ENCODE data around the gene IFNLR1. TPM values are rescaled to one million over a fixed set of nuclear protein-coding genes. Genes with fewer than 3 reads are reported as not detected.
A peak's percentile ranks its signal among the peaks of the same experiment; 100 is the strongest.

Gene IFNLR1
- total RNA-seq, 1 donor from 2014 or later: 11.1 TPM

DNA sequence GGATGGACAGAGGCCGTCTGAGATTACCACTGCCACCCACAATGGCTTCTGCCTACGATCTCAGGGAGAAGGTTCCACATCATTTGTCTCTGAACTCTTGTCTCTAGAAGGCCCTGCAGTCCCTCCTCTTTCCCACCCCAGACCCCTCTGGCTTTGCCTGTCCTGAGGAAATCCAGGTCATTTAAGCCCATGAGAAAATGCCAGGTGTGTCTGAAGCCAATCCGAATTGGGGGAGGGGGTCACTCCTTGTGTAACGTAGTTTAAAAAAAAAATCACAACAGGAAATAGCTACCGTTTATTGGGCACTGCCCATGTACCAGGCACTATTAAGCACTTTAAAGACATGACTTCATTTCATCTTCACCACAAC, 67.6 kb downstream of the IFNLR1 start:
- Histone ChIP-seq H3K36me3 (no peaks in the 10 kb centered on the region), H3K4me1 (peaks cover 6% of the 10 kb centered on the region), H3K4me3 (no peak overlapping the region), H3K27ac (no peak overlapping the region), H3K27me3 (no peaks in the 10 kb centered on the region), H3K9me3 (no peaks in the 10 kb centered on the region)
- no peak for ATAC-seq
- DNase-seq: no peak
- intact Hi-C loops (cut with DNase I): no loop called here
- TF ChIP-seq, protein P1, sequence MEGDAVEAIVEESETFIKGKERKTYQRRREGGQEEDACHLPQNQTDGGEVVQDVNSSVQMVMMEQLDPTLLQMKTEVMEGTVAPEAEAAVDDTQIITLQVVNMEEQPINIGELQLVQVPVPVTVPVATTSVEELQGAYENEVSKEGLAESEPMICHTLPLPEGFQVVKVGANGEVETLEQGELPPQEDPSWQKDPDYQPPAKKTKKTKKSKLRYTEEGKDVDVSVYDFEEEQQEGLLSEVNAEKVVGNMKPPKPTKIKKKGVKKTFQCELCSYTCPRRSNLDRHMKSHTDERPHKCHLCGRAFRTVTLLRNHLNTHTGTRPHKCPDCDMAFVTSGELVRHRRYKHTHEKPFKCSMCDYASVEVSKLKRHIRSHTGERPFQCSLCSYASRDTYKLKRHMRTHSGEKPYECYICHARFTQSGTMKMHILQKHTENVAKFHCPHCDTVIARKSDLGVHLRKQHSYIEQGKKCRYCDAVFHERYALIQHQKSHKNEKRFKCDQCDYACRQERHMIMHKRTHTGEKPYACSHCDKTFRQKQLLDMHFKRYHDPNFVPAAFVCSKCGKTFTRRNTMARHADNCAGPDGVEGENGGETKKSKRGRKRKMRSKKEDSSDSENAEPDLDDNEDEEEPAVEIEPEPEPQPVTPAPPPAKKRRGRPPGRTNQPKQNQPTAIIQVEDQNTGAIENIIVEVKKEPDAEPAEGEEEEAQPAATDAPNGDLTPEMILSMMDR (IDR thresholded peaks at IDR 0.05): no peak

GRCh38 chr1:24118410-24119242, 68.5 kb downstream of the IFNLR1 start:
- Histone ChIP-seq H3K9me3 (no peaks in the 10 kb centered on the region), H3K36me3 (no peaks in the 10 kb centered on the region), H3K27me3 (no peaks in the 10 kb centered on the region), H3K4me1 (peaks cover 6% of the 10 kb centered on the region), H3K4me3 (no peak overlapping the region), H3K27ac (no peak overlapping the region)
- TF ChIP-seq, protein P1 (IDR thresholded peaks at IDR 0.05): no peak
- ATAC-seq (no peak), DNase-seq (peak; percentile 44)
- intact Hi-C loops (cut with DNase I): no loop called here

DNA sequence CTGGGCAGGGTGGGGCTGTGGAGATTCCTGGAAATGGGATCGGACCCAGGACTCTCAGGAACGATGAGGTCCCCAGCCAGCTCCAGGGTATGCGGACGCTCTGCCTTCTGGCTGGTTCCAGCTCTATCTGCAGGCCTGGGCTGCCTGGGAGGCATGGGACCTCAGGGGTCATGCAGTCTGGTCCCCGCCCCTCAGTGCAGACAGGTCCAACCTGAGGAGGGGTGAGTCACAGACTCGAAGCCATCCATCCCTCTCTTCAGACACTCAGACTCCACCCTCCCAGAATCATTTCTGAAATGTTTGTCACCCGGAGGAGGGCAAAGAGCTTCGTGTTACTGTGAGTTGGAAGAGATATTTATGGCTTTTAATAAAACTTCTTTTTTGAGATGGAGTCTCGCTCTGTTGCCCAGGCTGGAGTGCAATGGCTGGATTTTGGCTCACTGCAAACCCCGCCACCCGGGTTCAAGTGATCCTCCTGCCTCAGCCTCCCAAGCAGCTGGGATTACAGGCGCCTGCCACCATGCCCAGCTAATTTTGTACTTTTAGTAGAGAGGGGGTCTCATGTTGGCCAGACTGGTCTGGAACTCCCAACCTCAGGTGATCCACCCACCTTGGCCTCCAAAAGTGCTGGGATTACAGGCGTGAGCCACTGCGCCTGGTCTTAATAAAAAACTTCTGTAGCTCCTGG, 69.2 kb downstream of the IFNLR1 start:
- Histone ChIP-seq H3K27ac (no peak overlapping the region), H3K4me3 (no peak overlapping the region), H3K9me3 (no peaks in the 10 kb centered on the region), H3K27me3 (no peaks in the 10 kb centered on the region), H3K4me1 (peaks cover 6% of the 10 kb centered on the region), H3K36me3 (no peaks in the 10 kb centered on the region)
- DNase-seq (peak; percentile 51), ATAC-seq (no peak)
- TF ChIP-seq, protein P1 (IDR thresholded peaks at IDR 0.05): no peak
- intact Hi-C loops (cut with DNase I): no loop called here

- TF ChIP-seq, protein P1 (IDR thresholded peaks at IDR 0.05): no peak
- no peak overlapping the region for H3K4me3 ChIP-seq
- no peak overlapping the region for H3K27ac ChIP-seq
- no peak for ATAC-seq
- no peaks in the 10 kb centered on the region for H3K9me3 ChIP-seq
- no peak for DNase-seq
- peaks cover 10% of the 10 kb centered on the region for H3K4me1 ChIP-seq
- no peaks in the 10 kb centered on the region for H3K36me3 ChIP-seq
- no peaks in the 10 kb centered on the region for H3K27me3 ChIP-seq
- intact Hi-C loops (cut with DNase I): no loop called here
These were observed 70.0 kb downstream of the IFNLR1 start for GRCh38 chr1:24117132-24117531.

- TF ChIP-seq, protein P1 (IDR thresholded peaks at IDR 0.05): no peak
- Histone ChIP-seq H3K27ac (no peak overlapping the region), H3K4me1 (peaks cover 8% of the 10 kb centered on the region), H3K27me3 (no peaks in the 10 kb centered on the region), H3K4me3 (no peak overlapping the region), H3K9me3 (no peaks in the 10 kb centered on the region), H3K36me3 (no peaks in the 10 kb centered on the region)
- intact Hi-C loops (cut with DNase I): no loop called here
- ATAC-seq: no peak
- no peak for DNase-seq
These were observed 72.3 kb downstream of the IFNLR1 start for GRCh38 chr1:24114753-24115152.
